Hepatocyte (in vitro differentiated cells): ENCODE measurements around the gene PPFIA4. TPM values are rescaled to one million over a fixed set of nuclear protein-coding genes. Genes with fewer than 3 reads are reported as not detected.

ENCODE experiments used
- DNase-seq: peaks from one replicate; pipeline ENCODE4 v3.0.0-alpha.2; 2016; ENCODE audit warnings: low spot score
- H2AFZ ChIP-seq: fragments of 200-600 bp; sonication (generic); 2 replicates; pipeline ENCODE4 v1.6.0; 2016; ENCODE audit warnings: antibody characterized with exemption, mild to moderate bottlenecking
- H3K27ac ChIP-seq: fragments of 200-600 bp; sonication (generic); 2 replicates; pipeline ENCODE4 v1.5.1; 2016; ENCODE audit warnings: mild to moderate bottlenecking
- H3K27me3 ChIP-seq: fragments of 200-600 bp; sonication (generic); 2 replicates; pipeline ENCODE4 v1.6.1; 2016
- H3K36me3 ChIP-seq: fragments of 200-600 bp; sonication (generic); replicated peaks from 2 replicates; pipeline ENCODE4 v1.5.1; 2016; ENCODE audit warnings: low read depth; ENCODE audit not compliant: insufficient read depth
- H3K4me1 ChIP-seq: fragments of 200-600 bp; sonication (generic); 2 replicates; pipeline ENCODE4 v1.5.1; 2016; ENCODE audit warnings: mild to moderate bottlenecking, moderate library complexity; ENCODE audit not compliant: insufficient read depth
- H3K4me2 ChIP-seq: fragments of 200-600 bp; sonication (generic); 2 replicates; pipeline ENCODE4 v1.6.0; 2016
- H3K4me3 ChIP-seq: fragments of 200-600 bp; sonication (generic); 2 replicates; pipeline ENCODE4 v1.5.1; 2016; ENCODE audit warnings: mild to moderate bottlenecking
- H3K79me2 ChIP-seq: fragments of 200-600 bp; sonication (generic); 2 replicates; pipeline ENCODE4 v1.6.0; 2017; ENCODE audit warnings: mild to moderate bottlenecking
- H3K9me2 ChIP-seq: fragments of 200-600 bp; sonication (generic); replicated peaks from 2 replicates; pipeline ENCODE4 v1.6.0; 2017; ENCODE audit warnings: mild to moderate bottlenecking; ENCODE audit not compliant: insufficient read depth
- H3K9me3 ChIP-seq: fragments of 200-600 bp; sonication (generic); 2 replicates; pipeline ENCODE4 v1.5.1; 2016; ENCODE audit warnings: low read depth, mild to moderate bottlenecking
- H4K20me1 ChIP-seq: fragments of 200-600 bp; sonication (generic); 2 replicates; pipeline ENCODE4 v1.6.0; 2016; ENCODE audit warnings: mild to moderate bottlenecking; ENCODE audit not compliant: insufficient read depth, poor library complexity, severe bottlenecking
- EZH2 ChIP-seq: fragments of 200-600 bp; sonication (generic); IDR thresholded peaks from 2 replicates; pipeline ENCODE4 v1.6.1; 2016; ENCODE audit warnings: antibody characterized with exemption, mild to moderate bottlenecking, borderline replicate concordance
- EZH2phosphoT487 ChIP-seq: fragments of 200-600 bp; sonication (generic); IDR thresholded peaks from one replicate; pipeline ENCODE4 v1.6.1; 2018; ENCODE audit warnings: antibody characterized with exemption, mild to moderate bottlenecking, low read depth, moderate library complexity; ENCODE audit not compliant: unreplicated experiment, severe bottlenecking
- WGBS: methylation state at CpG from one replicate; pipeline ENCODE4 v1.1.6; 2016; ENCODE audit warnings: low lambda C conversion rate; ENCODE audit errors: missing lambda C conversion rate; 5-methylcytosine and 5-hydroxymethylcytosine counted together
- polyA plus RNA-seq: library from polyadenylated mRNA; unstranded; fragments of >200 nt; fragmentation: Nextera tagmentation; extraction: Ambion mirVana; gene quantifications from 2 replicates; pipeline ENCODE4 v1.2.1, GENCODE V29; 2016
- total RNA-seq: library from RNA; depleted of rRNA; stranded (reverse); fragments of >200 nt; gene quantifications from 2 replicates; pipeline ENCODE4 v1.2.3, GENCODE V29; 2014
- TF ChIP-seq, protein P1 (sequence below): fragments of 200-600 bp; sonication (generic); IDR thresholded peaks from 2 replicates; pipeline ENCODE4 v1.5.1; 2016; ENCODE audit warnings: antibody characterized with exemption, mild to moderate bottlenecking; ENCODE audit not compliant: poor library complexity

Gene PPFIA4
- total and polyA plus RNA-seq, 2 experiments from 2014 or later, result 1.4 to 1.7 TPM

DNA sequence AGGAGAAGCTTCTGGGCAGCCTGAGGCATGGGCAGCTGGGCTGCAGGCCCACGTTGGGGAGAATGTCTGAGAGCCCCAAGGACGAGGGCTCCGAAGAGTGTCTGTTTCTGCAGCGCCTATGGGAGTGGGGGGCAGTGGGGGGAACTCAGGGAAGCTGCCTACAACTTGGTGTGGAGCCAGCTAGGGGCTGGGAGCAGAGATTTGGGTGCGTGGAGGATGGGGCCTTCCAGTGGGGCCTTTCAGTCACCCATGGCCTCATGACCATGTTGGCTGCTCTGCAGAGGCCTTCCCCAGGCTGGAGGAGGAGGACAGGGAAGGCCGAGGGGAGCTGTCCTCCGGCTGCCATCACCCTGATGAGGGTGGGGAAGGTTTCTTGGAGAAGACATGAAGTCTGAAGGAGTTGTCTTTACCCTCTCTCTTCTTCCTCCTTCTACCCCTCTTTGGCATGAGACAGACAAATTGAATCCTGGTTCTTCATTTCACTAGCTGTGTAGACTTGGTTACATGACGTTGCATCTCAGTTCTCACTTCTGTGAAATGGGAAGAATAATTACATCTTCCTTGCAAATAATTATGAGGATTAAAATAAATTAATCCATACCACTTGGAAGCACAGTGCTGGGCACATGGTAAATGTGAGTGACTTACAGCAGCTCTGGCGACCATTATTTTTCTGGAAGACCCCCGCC is 8.3 kb downstream of the PPFIA4 start:
- Histone ChIP-seq H2AFZ (no peak overlapping the region), H3K79me2 (no peaks in the 10 kb centered on the region), H3K4me1 (peaks cover 11% of the 10 kb centered on the region), H3K4me3 (no peak overlapping the region), H3K9me3 (no peaks in the 10 kb centered on the region), H3K4me2 (no peak overlapping the region), H3K27ac (no peak overlapping the region), H3K9me2 (no peaks in the 10 kb centered on the region), H3K36me3 (no peaks in the 10 kb centered on the region), H4K20me1 (no peaks in the 10 kb centered on the region), H3K27me3 (no peaks in the 10 kb centered on the region)
- DNase-seq, result no peak
- WGBS, result 86% methylated on average over 10 of the region's 10 CpGs
- TF ChIP-seq EZH2, result no peak

DNA sequence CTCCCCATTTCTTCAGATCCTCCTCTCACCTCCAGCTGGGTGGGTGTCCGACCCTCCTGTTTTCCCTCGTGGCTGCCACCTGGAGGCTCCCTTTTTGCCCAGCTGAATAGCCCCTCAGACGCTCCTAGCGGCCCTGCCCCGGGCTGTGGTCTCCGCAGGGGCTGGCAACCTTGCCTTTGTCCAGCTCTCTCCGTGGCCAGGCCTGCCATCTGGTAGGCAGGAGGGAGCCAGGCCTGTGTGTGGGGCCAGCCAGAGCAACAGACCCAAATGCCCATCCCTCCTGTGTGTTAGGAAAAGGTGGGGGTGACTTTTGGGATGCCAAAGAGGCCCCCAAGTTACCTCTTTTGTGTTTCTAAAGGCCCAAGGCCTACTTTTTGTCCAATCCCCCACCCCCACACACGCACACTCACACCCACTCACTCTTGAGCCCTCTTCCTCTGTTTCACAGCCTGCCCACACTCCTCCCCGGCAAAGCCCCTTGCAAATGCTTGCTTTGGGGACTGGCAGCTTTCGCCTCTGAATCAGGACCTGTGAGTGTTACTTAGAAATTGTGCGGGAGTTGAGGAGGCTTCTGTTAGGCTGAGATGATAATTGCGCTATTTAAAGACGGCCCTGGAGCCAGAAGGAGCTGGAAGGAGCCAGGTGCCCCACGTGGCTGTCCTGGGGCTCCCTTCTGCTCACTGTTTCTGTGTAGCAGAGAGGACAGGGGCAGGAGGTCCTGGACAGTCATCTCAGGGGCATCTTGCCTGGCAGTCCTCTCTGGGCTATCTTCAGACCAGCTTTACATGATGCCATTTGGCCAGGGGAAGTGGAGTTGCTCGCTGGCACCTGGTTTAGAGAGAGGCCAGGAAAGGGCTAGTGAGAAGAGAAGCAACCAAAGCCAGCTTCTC is 9.1 kb downstream of the PPFIA4 start:
- no peak overlapping the region for H3K27ac ChIP-seq
- TF ChIP-seq EZH2 (no peak), EZH2phosphoT487 (no peak)
- TF ChIP-seq, protein P1, sequence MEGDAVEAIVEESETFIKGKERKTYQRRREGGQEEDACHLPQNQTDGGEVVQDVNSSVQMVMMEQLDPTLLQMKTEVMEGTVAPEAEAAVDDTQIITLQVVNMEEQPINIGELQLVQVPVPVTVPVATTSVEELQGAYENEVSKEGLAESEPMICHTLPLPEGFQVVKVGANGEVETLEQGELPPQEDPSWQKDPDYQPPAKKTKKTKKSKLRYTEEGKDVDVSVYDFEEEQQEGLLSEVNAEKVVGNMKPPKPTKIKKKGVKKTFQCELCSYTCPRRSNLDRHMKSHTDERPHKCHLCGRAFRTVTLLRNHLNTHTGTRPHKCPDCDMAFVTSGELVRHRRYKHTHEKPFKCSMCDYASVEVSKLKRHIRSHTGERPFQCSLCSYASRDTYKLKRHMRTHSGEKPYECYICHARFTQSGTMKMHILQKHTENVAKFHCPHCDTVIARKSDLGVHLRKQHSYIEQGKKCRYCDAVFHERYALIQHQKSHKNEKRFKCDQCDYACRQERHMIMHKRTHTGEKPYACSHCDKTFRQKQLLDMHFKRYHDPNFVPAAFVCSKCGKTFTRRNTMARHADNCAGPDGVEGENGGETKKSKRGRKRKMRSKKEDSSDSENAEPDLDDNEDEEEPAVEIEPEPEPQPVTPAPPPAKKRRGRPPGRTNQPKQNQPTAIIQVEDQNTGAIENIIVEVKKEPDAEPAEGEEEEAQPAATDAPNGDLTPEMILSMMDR, result no peak
- WGBS, result 80% methylated on average over 15 of the region's 15 CpGs

DNA sequence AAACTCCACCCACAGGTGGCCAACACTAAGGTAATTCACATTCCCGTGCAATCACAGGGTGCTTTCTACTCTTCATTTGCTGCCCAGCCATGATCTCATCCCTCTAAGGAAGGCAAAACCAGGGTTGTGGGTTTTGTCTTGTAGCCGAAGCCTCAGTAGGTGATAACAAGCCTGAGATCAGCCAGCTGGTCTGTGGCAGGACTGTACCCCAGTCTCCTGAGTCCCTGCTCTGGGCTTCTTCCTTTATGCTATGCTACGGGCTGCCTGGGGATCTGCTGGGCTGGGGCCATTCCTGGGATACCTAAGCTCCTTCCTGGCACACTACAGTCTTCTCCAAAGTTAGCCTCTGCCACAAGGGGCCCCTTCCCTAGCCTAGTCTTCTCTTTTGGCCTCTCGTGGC is 9.8 kb downstream of the PPFIA4 start:
- Histone ChIP-seq H3K4me3 (no peak overlapping the region), H4K20me1 (no peaks in the 10 kb centered on the region), H3K79me2 (no peaks in the 10 kb centered on the region), H3K9me3 (no peaks in the 10 kb centered on the region), H2AFZ (no peak overlapping the region), H3K4me2 (no peak overlapping the region), H3K27me3 (no peaks in the 10 kb centered on the region), H3K9me2 (no peaks in the 10 kb centered on the region), H3K27ac (no peak overlapping the region), H3K4me1 (peaks cover 22% of the 10 kb centered on the region), H3K36me3 (no peaks in the 10 kb centered on the region)
- 51% methylated on average over 4 of the region's 4 CpGs for WGBS
- no peak for DNase-seq
- no peak for TF ChIP-seq EZH2
- no peak for TF ChIP-seq EZH2phosphoT487
- TF ChIP-seq, protein P1, result no peak

More for the DNA sequence above, 9.1 kb downstream of the PPFIA4 start:
- peaks cover 16% of the 10 kb centered on the region for H3K4me1 ChIP-seq
- no peak overlapping the region for H2AFZ ChIP-seq
- H3K36me3 ChIP-seq, result no peaks in the 10 kb centered on the region
- H3K79me2 ChIP-seq, result no peaks in the 10 kb centered on the region
- no peak for DNase-seq
- no peak overlapping the region for H3K4me3 ChIP-seq
- no peaks in the 10 kb centered on the region for H4K20me1 ChIP-seq
- H3K9me2 ChIP-seq, result no peaks in the 10 kb centered on the region
- no peaks in the 10 kb centered on the region for H3K9me3 ChIP-seq
- H3K27me3 ChIP-seq, result no peaks in the 10 kb centered on the region
- no peak overlapping the region for H3K4me2 ChIP-seq

DNA sequence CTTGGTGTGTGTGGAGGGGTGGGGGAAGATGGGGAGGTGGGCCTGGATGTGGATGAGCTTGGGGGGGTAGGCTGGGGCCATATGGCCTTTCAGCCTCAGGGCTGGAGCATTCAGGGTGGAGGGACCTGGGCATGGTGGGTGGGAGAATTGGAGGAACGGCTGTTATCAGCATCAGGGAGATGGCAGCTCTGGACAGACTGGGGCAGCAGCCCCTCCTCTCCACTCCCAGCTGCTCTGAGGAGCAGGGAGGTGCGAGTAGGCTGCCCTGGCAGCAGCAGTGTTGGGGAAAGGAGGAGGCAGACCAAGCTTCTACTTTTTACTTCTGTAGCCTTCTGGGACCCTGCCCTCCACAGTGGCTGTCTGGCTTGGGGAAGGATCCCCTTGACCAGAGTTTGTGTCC is 10.2 kb downstream of the PPFIA4 start:
- Histone ChIP-seq H3K36me3 (no peaks in the 10 kb centered on the region), H3K79me2 (no peaks in the 10 kb centered on the region), H3K4me2 (no peak overlapping the region), H2AFZ (no peak overlapping the region), H3K27ac (no peak overlapping the region), H3K9me3 (no peaks in the 10 kb centered on the region), H3K4me3 (no peak overlapping the region), H4K20me1 (no peaks in the 10 kb centered on the region), H3K9me2 (no peaks in the 10 kb centered on the region), H3K27me3 (no peaks in the 10 kb centered on the region), H3K4me1 (peaks cover 22% of the 10 kb centered on the region)
- WGBS, result 56% methylated on average over 1 of the region's 2 CpGs
- no peak for DNase-seq
- no peak for TF ChIP-seq EZH2phosphoT487
- TF ChIP-seq, protein P1, result no peak
- no peak for TF ChIP-seq EZH2
